Immature natural killer cell (primary cell): ENCODE measurements around the gene PDCD10. TPM values are rescaled to one million over a fixed set of nuclear protein-coding genes. Genes with fewer than 3 reads are reported as not detected.

Source experiments
- DNase-seq, 3 donors: peaks; one replicate each; pipeline ENCODE4 v3.0.0; 2022; ENCODE audit warnings: mixed read lengths in 1 of 3
- H3K27ac Mint-ChIP-seq, 6 donors: one replicate each; pipeline ENCODE4 v1.8.0; 2020; ENCODE audit warnings: mixed read lengths in 6 of 6, mild to moderate bottlenecking in 5 of 6, inconsistent platforms in 4 of 6, moderate library complexity in 3 of 6
- H3K27me3 Mint-ChIP-seq, 3 donors: one replicate each; pipeline ENCODE4 v1.8.0; 2020 to 2021; ENCODE audit warnings: low read depth in 3 of 3, mild to moderate bottlenecking in 3 of 3, mixed read lengths in 3 of 3, moderate library complexity in 3 of 3, inconsistent platforms in 1 of 3
- H3K36me3 Mint-ChIP-seq, 3 donors: one replicate each; pipeline ENCODE4 v1.8.0; 2020; ENCODE audit warnings: mixed read lengths in 3 of 3, inconsistent platforms in 2 of 3, mild to moderate bottlenecking in 2 of 3
- H3K4me1 Mint-ChIP-seq, 2 donors: one replicate each; pipeline ENCODE4 v1.8.0; 2020; ENCODE audit warnings: inconsistent platforms in 2 of 2, mild to moderate bottlenecking in 2 of 2, mixed read lengths in 2 of 2, moderate library complexity in 1 of 2
- H3K4me3 Mint-ChIP-seq, 5 donors: one replicate each; pipeline ENCODE4 v1.8.0; 2020; ENCODE audit warnings: mild to moderate bottlenecking in 5 of 5, mixed read lengths in 5 of 5, inconsistent platforms in 3 of 5, moderate library complexity in 3 of 5
- H3K9me3 Mint-ChIP-seq, 6 donors: one replicate each; pipeline ENCODE4 v1.8.0; 2020; ENCODE audit warnings: mild to moderate bottlenecking in 6 of 6, mixed read lengths in 6 of 6, inconsistent platforms in 4 of 6, moderate library complexity in 3 of 6
- polyA plus RNA-seq, 3 donors: library from polyadenylated mRNA; unstranded; fragments of 300-500 nt; fragmentation: Illumina TruSeq; gene quantifications; one replicate each; pipeline ENCODE4 v1.2.3, GENCODE V29; 2021

The PDCD10 gene
- polyA plus RNA-seq, 3 donors from 2014 or later: 93.4 to 126 (median 106) TPM

- Mint-ChIP-seq H3K9me3 (no peaks in the 10 kb centered on the region), H3K36me3 (no peaks in the 10 kb centered on the region), H3K4me3 (no peak overlapping the region), H3K27me3 (no peaks in the 10 kb centered on the region), H3K27ac (no peak overlapping the region), H3K4me1 (peaks cover 39 to 58% of the 10 kb centered on the region in 2 donors)
- DNase-seq: no peak
Observed at GRCh38 chr3:167728632-167729323, 5.9 kb downstream of the PDCD10 start.

GRCh38 chr3:167728176-167728575, 6.5 kb downstream of the PDCD10 start:
- Mint-ChIP-seq H3K9me3 (no peaks in the 10 kb centered on the region), H3K4me3 (no peak overlapping the region), H3K4me1 (peaks cover 41 to 62% of the 10 kb centered on the region in 2 donors), H3K36me3 (no peaks in the 10 kb centered on the region), H3K27ac (no peak overlapping the region), H3K27me3 (no peaks in the 10 kb centered on the region)
- DNase-seq: no peak

- peaks cover 57 to 91% of the 10 kb centered on the region in 2 donors for H3K4me1 Mint-ChIP-seq
- H3K27me3 Mint-ChIP-seq: no peaks in the 10 kb centered on the region
- peak overlapping the region in 1 of 6 donors; percentile 22 for H3K27ac Mint-ChIP-seq
- H3K36me3 Mint-ChIP-seq: peaks cover 6 to 13% (median 8%) of the 10 kb centered on the region in 3 donors
- DNase-seq: no peak
- H3K9me3 Mint-ChIP-seq: no peaks in the 10 kb centered on the region
- H3K4me3 Mint-ChIP-seq: no peak overlapping the region
Observed at GRCh38 chr3:167723872-167724271, 10.8 kb downstream of the PDCD10 start.

- Mint-ChIP-seq H3K4me3 (no peak overlapping the region), H3K4me1 (peaks cover 54 to 83% of the 10 kb centered on the region in 2 donors)
Observed at GRCh38 chr3:167723025-167723512, 11.6 kb downstream of the PDCD10 start.

GRCh38 chr3:167718582-167718981, 16.1 kb downstream of the PDCD10 start:
- Mint-ChIP-seq H3K27me3 (no peaks in the 10 kb centered on the region), H3K36me3 (peaks cover 12 to 23% (median 17%) of the 10 kb centered on the region in 3 donors), H3K4me1 (peaks cover 51 to 68% of the 10 kb centered on the region in 2 donors), H3K4me3 (no peak overlapping the region), H3K9me3 (no peaks in the 10 kb centered on the region), H3K27ac (no peak overlapping the region)
- DNase-seq: no peak

More at GRCh38 chr3:167723025-167723512, 11.6 kb downstream of the PDCD10 start:
- Mint-ChIP-seq H3K36me3 (peaks cover 12 to 19% (median 13%) of the 10 kb centered on the region in 3 donors), H3K27me3 (no peaks in the 10 kb centered on the region), H3K27ac (no peak overlapping the region), H3K9me3 (no peaks in the 10 kb centered on the region)
- DNase-seq: no peak

GRCh38 chr3:167716920-167717319, 17.8 kb downstream of the PDCD10 start:
- peaks cover 57 to 69% of the 10 kb centered on the region in 2 donors for H3K4me1 Mint-ChIP-seq
- peaks cover 12 to 23% (median 17%) of the 10 kb centered on the region in 3 donors for H3K36me3 Mint-ChIP-seq
- peak overlapping the region in 1 of 6 donors; percentile 41 for H3K27ac Mint-ChIP-seq

GRCh38 chr3:167714871-167715270, 19.8 kb downstream of the PDCD10 start:
- Mint-ChIP-seq H3K4me3 (peak overlapping the region in 1 of 5 donors; percentile 1), H3K27me3 (peaks cover 0 to 1% (median 0%) of the 10 kb centered on the region in 3 donors), H3K36me3 (peaks cover 12 to 29% (median 18%) of the 10 kb centered on the region in 3 donors), H3K4me1 (peaks cover 65 to 69% of the 10 kb centered on the region in 2 donors), H3K9me3 (no peaks in the 10 kb centered on the region), H3K27ac (peak overlapping the region in 4 of 6 donors; percentile 8 to 31 (median 20))
- no peak for DNase-seq

More at GRCh38 chr3:167716920-167717319, 17.8 kb downstream of the PDCD10 start:
- no peak overlapping the region for H3K4me3 Mint-ChIP-seq
- H3K27me3 Mint-ChIP-seq: peaks cover 0 to 1% (median 0%) of the 10 kb centered on the region in 3 donors
- no peaks in the 10 kb centered on the region for H3K9me3 Mint-ChIP-seq
- DNase-seq: no peak

- Mint-ChIP-seq H3K4me3 (no peak overlapping the region), H3K27me3 (peaks cover 0 to 2% (median 1%) of the 10 kb centered on the region in 3 donors), H3K9me3 (no peaks in the 10 kb centered on the region), H3K4me1 (peaks cover 72 to 82% of the 10 kb centered on the region in 2 donors), H3K27ac (no peak overlapping the region), H3K36me3 (peaks cover 0 to 28% (median 0%) of the 10 kb centered on the region in 3 donors)
- no peak for DNase-seq
Observed at GRCh38 chr3:167712445-167712844, 22.2 kb downstream of the PDCD10 start.

GRCh38 chr3:167711439-167711838, 23.3 kb downstream of the PDCD10 start:
- no peaks in the 10 kb centered on the region for H3K9me3 Mint-ChIP-seq
- H3K27me3 Mint-ChIP-seq: peaks cover 0 to 2% (median 1%) of the 10 kb centered on the region in 3 donors
- peaks cover 73 to 89% of the 10 kb centered on the region in 2 donors for H3K4me1 Mint-ChIP-seq
- H3K36me3 Mint-ChIP-seq: peaks cover 0 to 28% (median 0%) of the 10 kb centered on the region in 3 donors
- H3K4me3 Mint-ChIP-seq: no peak overlapping the region
- H3K27ac Mint-ChIP-seq: peak overlapping the region in 2 of 6 donors; percentile 3 to 8
- no peak for DNase-seq

- Mint-ChIP-seq H3K9me3 (no peaks in the 10 kb centered on the region), H3K4me3 (no peak overlapping the region), H3K27me3 (peaks cover 0 to 2% (median 1%) of the 10 kb centered on the region in 3 donors), H3K36me3 (peaks cover 0 to 32% (median 0%) of the 10 kb centered on the region in 3 donors), H3K27ac (peak overlapping the region in 3 of 6 donors; percentile 46 to 64 (median 47)), H3K4me1 (peaks cover 74 to 89% of the 10 kb centered on the region in 2 donors)
- DNase-seq: no peak
Observed at GRCh38 chr3:167710552-167710951, 24.1 kb downstream of the PDCD10 start.

- Mint-ChIP-seq H3K4me3 (no peak overlapping the region), H3K27me3 (peaks cover 0 to 2% (median 1%) of the 10 kb centered on the region in 3 donors), H3K27ac (peak overlapping the region in 1 of 6 donors; percentile 47), H3K36me3 (peaks cover 0 to 32% (median 0%) of the 10 kb centered on the region in 3 donors), H3K9me3 (no peaks in the 10 kb centered on the region), H3K4me1 (peaks cover 68 to 85% of the 10 kb centered on the region in 2 donors)
- no peak for DNase-seq
Observed at GRCh38 chr3:167709690-167710089, 25.0 kb downstream of the PDCD10 start.

- DNase-seq: no peak
- H3K36me3 Mint-ChIP-seq: peaks cover 0 to 31% (median 6%) of the 10 kb centered on the region in 3 donors
- peaks cover 31 to 72% of the 10 kb centered on the region in 2 donors for H3K4me1 Mint-ChIP-seq
- no peak overlapping the region for H3K4me3 Mint-ChIP-seq
- H3K27me3 Mint-ChIP-seq: peaks cover 0 to 2% (median 0%) of the 10 kb centered on the region in 3 donors
- no peaks in the 10 kb centered on the region for H3K9me3 Mint-ChIP-seq
- H3K27ac Mint-ChIP-seq: peak overlapping the region in 4 of 6 donors; percentile 18 to 36 (median 22)
Observed at GRCh38 chr3:167705840-167706239, 28.9 kb downstream of the PDCD10 start.

- Mint-ChIP-seq H3K4me3 (no peak overlapping the region), H3K9me3 (no peaks in the 10 kb centered on the region), H3K27ac (no peak overlapping the region), H3K27me3 (no peaks in the 10 kb centered on the region), H3K4me1 (peaks cover 5 to 55% of the 10 kb centered on the region in 2 donors), H3K36me3 (peaks cover 0 to 22% (median 6%) of the 10 kb centered on the region in 3 donors)
- no peak for DNase-seq
Observed at GRCh38 chr3:167700926-167701325, 33.8 kb downstream of the PDCD10 start.

GRCh38 chr3:167700046-167700445, 34.6 kb downstream of the PDCD10 start:
- H3K4me3 Mint-ChIP-seq: no peak overlapping the region
- peaks cover 0 to 27% (median 6%) of the 10 kb centered on the region in 3 donors for H3K36me3 Mint-ChIP-seq
- H3K27ac Mint-ChIP-seq: no peak overlapping the region

More at GRCh38 chr3:167700046-167700445, 34.6 kb downstream of the PDCD10 start:
- Mint-ChIP-seq H3K9me3 (no peaks in the 10 kb centered on the region), H3K4me1 (peaks cover 0 to 46% of the 10 kb centered on the region in 2 donors), H3K27me3 (no peaks in the 10 kb centered on the region)
- DNase-seq: no peak
